Stomach (tissue), 4 donors: ENCODE data around the gene NHLH1.

Experiments used
- CTCF ChIP-seq, 7 experiments: fragments of 450-650 bp in 4 of 7; fragments of 200-600 bp in 3 of 7; sonication (generic) in 3 of 7; IDR thresholded peaks; one replicate each; pipeline ENCODE4 v1.5.1; 2016 to 2019; ENCODE audit warnings: antibody characterized with exemption in 7 of 7, control low read depth in 2 of 7, mild to moderate bottlenecking in 1 of 7
- POLR2A ChIP-seq, 4 donors: fragments of 450-650 bp; IDR thresholded peaks; one replicate each; pipeline ENCODE4 v1.6.1; 2016; ENCODE audit warnings: antibody characterized with exemption in 4 of 4, control low read depth in 2 of 4, mild to moderate bottlenecking in 1 of 4, moderate library complexity in 1 of 4
- POLR2AphosphoS5 ChIP-seq, 3 donors: sonication (generic); formaldehyde crosslinking; IDR thresholded peaks; one replicate each; pipeline ENCODE4 v1.6.1; 2016; ENCODE audit warnings: antibody characterized with exemption in 3 of 3

GRCh38 chr1:160366731-160367515 lies at the start of gene NHLH1:
- TF ChIP-seq POLR2AphosphoS5 (IDR thresholded peaks at IDR 0.05) (no peak), POLR2A (IDR thresholded peaks at IDR 0.05) (no peak), CTCF (IDR thresholded peaks at IDR 0.05) (no peak)
